HEK293 (cell line): ENCODE measurements around the gene LRRC8E.

Experiments
- CTCF ChIA-PET: fragments of 350-600 bp; formaldehyde crosslinking; extraction: SDS; loops from one replicate; lab custom pipeline; 2021; ENCODE audit warnings: antibody characterized with exemption; lab: Yijun Ruan, JAX
- POLR2A ChIA-PET: fragments of 300-600 bp; formaldehyde crosslinking; extraction: SDS; loops from one replicate; lab custom pipeline; 2020; ENCODE audit warnings: antibody characterized with exemption, inconsistent platforms; lab: Yijun Ruan, JAX
- H3K27ac ChIP-seq: fragments of 200-500 bp; sonication (Bioruptor generic); 2 replicates; pipeline ENCODE4 v1.5.1; 2014; ENCODE audit warnings: low read depth, low read length, control low read depth, inconsistent platforms; ENCODE audit errors: extremely low read depth
- H3K36me3 ChIP-seq, 2 experiments: fragments of 200-500 bp in 1 of 2; sonication (Bioruptor generic) in 1 of 2; 1 replicate in 1 of 2; 2 replicates in 1 of 2; pipeline ENCODE4 v1.5.1; 2014 to 2017; ENCODE audit warnings: inconsistent platforms in 2 of 2, low read length in 2 of 2; ENCODE audit not compliant: control insufficient read depth in 2 of 2, insufficient read depth in 1 of 2
- H3K4me1 ChIP-seq: fragments of 200-500 bp; sonication (Bioruptor generic); 2 replicates; pipeline ENCODE4 v1.5.1; 2014; ENCODE audit warnings: mild to moderate bottlenecking, low read length, inconsistent platforms; ENCODE audit not compliant: control insufficient read depth, insufficient read depth
- H3K4me3 ChIP-seq: 2 replicates; pipeline ENCODE4 v1.5.1; 2011; ENCODE audit warnings: low read depth, mild to moderate bottlenecking, control low read depth, low read length, moderate library complexity
- H3K9me3 ChIP-seq: fragments of 200-500 bp; sonication (Bioruptor generic); 2 replicates; pipeline ENCODE4 v1.5.1; 2014; ENCODE audit warnings: low read depth, low read length, inconsistent platforms; ENCODE audit not compliant: control insufficient read depth, insufficient read depth
- PRDM1 ChIP-seq: fragments of 450-650 bp; formaldehyde crosslinking; IDR thresholded peaks from 2 replicates; pipeline ENCODE4; 2016; ENCODE audit warnings: missing biosample characterization, missing genetic modification characterization
- ZNF121 ChIP-seq: fragments of 450-650 bp; formaldehyde crosslinking; IDR thresholded peaks from 2 replicates; pipeline ENCODE4 v1.5.1; 2016; ENCODE audit warnings: missing biosample characterization, missing genetic modification characterization
- ZNF133 ChIP-seq: fragments of 450-650 bp; formaldehyde crosslinking; IDR thresholded peaks from 2 replicates; pipeline ENCODE4 v1.5.1; 2016; ENCODE audit warnings: missing biosample characterization, missing genetic modification characterization
- ZNF138 ChIP-seq: fragments of 450-650 bp; formaldehyde crosslinking; IDR thresholded peaks from 2 replicates; pipeline ENCODE4 v1.5.1; 2016; ENCODE audit warnings: missing biosample characterization, missing genetic modification characterization, borderline replicate concordance
- ZNF211 ChIP-seq: fragments of 450-650 bp; formaldehyde crosslinking; IDR thresholded peaks from 2 replicates; pipeline ENCODE4 v1.5.1; 2016; ENCODE audit warnings: low read depth, missing biosample characterization, missing genetic modification characterization
- ZNF223 ChIP-seq: fragments of 450-650 bp; formaldehyde crosslinking; IDR thresholded peaks from 2 replicates; pipeline ENCODE4 v1.5.1; 2016; ENCODE audit warnings: missing biosample characterization, missing genetic modification characterization
- ZNF248 ChIP-seq: fragments of 450-650 bp; formaldehyde crosslinking; IDR thresholded peaks from 2 replicates; pipeline ENCODE4 v1.5.1; 2017; ENCODE audit warnings: missing biosample characterization, missing genetic modification characterization
- ZNF292 ChIP-seq: fragments of 450-650 bp; formaldehyde crosslinking; IDR thresholded peaks from 2 replicates; pipeline ENCODE4 v1.5.1; 2016; ENCODE audit warnings: low read depth, missing biosample characterization, missing genetic modification characterization, borderline replicate concordance
- ZNF311 ChIP-seq: fragments of 450-650 bp; formaldehyde crosslinking; IDR thresholded peaks from 2 replicates; pipeline ENCODE4 v1.5.1; 2017; ENCODE audit warnings: missing biosample characterization, missing genetic modification characterization, borderline replicate concordance
- ZNF350 ChIP-seq: fragments of 450-650 bp; formaldehyde crosslinking; IDR thresholded peaks from 2 replicates; pipeline ENCODE4 v1.5.0; 2017; ENCODE audit warnings: missing biosample characterization, mild to moderate bottlenecking, missing genetic modification characterization
- ZNF513 ChIP-seq: fragments of 450-650 bp; IDR thresholded peaks from 2 replicates; pipeline ENCODE4 v1.5.1; 2018; ENCODE audit warnings: missing biosample characterization, missing genetic modification characterization
- ZNF571 ChIP-seq: fragments of 450-650 bp; formaldehyde crosslinking; IDR thresholded peaks from 2 replicates; pipeline ENCODE4 v1.5.0; 2017; ENCODE audit warnings: missing biosample characterization, missing genetic modification characterization
- ZNF621 ChIP-seq: fragments of 450-650 bp; formaldehyde crosslinking; IDR thresholded peaks from 2 replicates; pipeline ENCODE4 v1.5.1; 2017; ENCODE audit warnings: missing biosample characterization, missing genetic modification characterization
- ZNF830 ChIP-seq: fragments of 450-650 bp; IDR thresholded peaks from 2 replicates; pipeline ENCODE4 v1.5.0; 2018; ENCODE audit warnings: missing biosample characterization, missing genetic modification characterization, low read depth, mild to moderate bottlenecking, moderate library complexity
- TF ChIP-seq, protein P1 (sequence below): fragments of 450-650 bp; formaldehyde crosslinking; IDR thresholded peaks from 2 replicates; pipeline ENCODE4 v1.5.1; 2016; ENCODE audit warnings: missing biosample characterization, missing genetic modification characterization
- TF ChIP-seq, protein P2 (sequence below): fragments of 450-650 bp; IDR thresholded peaks from 2 replicates; pipeline ENCODE4 v1.5.1; 2018; ENCODE audit warnings: missing biosample characterization, mild to moderate bottlenecking, missing genetic modification characterization
- TF ChIP-seq, protein P3 (sequence below): fragments of 450-650 bp; formaldehyde crosslinking; IDR thresholded peaks from 2 replicates; pipeline ENCODE4 v1.5.1; 2017; ENCODE audit warnings: missing biosample characterization, missing genetic modification characterization
- TF ChIP-seq, protein P4 (sequence below): fragments of 450-650 bp; formaldehyde crosslinking; IDR thresholded peaks from 2 replicates; pipeline ENCODE4 v1.5.1; 2016; ENCODE audit warnings: missing biosample characterization, missing genetic modification characterization, low read depth

Gene LRRC8E

GRCh38 chr19:7921967-7922835, 33.9 kb downstream of the LRRC8E start (continued):
- no peak for TF ChIP-seq ZNF513 (tag by site-specific recombination)
- TF ChIP-seq, protein P1, sequence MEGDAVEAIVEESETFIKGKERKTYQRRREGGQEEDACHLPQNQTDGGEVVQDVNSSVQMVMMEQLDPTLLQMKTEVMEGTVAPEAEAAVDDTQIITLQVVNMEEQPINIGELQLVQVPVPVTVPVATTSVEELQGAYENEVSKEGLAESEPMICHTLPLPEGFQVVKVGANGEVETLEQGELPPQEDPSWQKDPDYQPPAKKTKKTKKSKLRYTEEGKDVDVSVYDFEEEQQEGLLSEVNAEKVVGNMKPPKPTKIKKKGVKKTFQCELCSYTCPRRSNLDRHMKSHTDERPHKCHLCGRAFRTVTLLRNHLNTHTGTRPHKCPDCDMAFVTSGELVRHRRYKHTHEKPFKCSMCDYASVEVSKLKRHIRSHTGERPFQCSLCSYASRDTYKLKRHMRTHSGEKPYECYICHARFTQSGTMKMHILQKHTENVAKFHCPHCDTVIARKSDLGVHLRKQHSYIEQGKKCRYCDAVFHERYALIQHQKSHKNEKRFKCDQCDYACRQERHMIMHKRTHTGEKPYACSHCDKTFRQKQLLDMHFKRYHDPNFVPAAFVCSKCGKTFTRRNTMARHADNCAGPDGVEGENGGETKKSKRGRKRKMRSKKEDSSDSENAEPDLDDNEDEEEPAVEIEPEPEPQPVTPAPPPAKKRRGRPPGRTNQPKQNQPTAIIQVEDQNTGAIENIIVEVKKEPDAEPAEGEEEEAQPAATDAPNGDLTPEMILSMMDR = 0 out of 2 replicates have a peak, but pooled peaks have one; percentile 11
- TF ChIP-seq, protein P2, sequence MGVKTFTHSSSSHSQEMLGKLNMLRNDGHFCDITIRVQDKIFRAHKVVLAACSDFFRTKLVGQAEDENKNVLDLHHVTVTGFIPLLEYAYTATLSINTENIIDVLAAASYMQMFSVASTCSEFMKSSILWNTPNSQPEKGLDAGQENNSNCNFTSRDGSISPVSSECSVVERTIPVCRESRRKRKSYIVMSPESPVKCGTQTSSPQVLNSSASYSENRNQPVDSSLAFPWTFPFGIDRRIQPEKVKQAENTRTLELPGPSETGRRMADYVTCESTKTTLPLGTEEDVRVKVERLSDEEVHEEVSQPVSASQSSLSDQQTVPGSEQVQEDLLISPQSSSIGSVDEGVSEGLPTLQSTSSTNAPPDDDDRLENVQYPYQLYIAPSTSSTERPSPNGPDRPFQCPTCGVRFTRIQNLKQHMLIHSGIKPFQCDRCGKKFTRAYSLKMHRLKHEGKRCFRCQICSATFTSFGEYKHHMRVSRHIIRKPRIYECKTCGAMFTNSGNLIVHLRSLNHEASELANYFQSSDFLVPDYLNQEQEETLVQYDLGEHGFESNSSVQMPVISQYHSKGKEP (tag by site-specific recombination) = no peak
- TF ChIP-seq ZNF223 (tag by site-specific recombination) = no peak
- TF ChIP-seq ZNF138 (tag by site-specific recombination) = no peak
- TF ChIP-seq, all 188 proteins: peak for 2

DNA sequence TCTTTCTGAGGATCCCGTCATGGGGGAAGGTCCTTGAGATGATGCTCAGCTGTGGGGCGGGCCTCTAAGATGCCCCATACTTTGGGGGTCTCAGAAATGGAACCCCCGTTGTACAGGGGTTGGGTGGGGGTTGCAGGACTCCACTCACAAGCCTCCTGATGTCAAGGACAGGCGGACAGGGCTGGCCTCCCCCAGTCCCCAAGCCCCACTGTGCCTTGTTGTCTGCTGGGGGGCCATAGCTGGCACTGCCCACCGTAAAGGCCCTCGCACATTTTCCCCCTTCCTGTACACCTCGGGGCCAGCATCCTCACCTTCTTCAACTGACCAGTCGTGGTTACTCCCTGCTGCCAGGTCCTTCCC, 34.5 kb downstream of the LRRC8E start:
- TF ChIP-seq, protein P3, sequence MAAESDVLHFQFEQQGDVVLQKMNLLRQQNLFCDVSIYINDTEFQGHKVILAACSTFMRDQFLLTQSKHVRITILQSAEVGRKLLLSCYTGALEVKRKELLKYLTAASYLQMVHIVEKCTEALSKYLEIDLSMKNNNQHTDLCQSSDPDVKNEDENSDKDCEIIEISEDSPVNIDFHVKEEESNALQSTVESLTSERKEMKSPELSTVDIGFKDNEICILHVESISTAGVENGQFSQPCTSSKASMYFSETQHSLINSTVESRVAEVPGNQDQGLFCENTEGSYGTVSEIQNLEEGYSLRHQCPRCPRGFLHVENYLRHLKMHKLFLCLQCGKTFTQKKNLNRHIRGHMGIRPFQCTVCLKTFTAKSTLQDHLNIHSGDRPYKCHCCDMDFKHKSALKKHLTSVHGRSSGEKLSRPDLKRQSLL (tag by site-specific recombination) = no peak
- TF ChIP-seq PRDM1 (tag by site-specific recombination) = no peak
- no peak for TF ChIP-seq ZNF571 (tag by site-specific recombination)
- TF ChIP-seq ZNF830 (tag by site-specific recombination) = no peak
- TF ChIP-seq ZNF292 = no peak
- no peak for TF ChIP-seq ZNF211 (tag by site-specific recombination)
- TF ChIP-seq ZNF248 (tag by site-specific recombination) = no peak
- TF ChIP-seq ZNF121 (tag by site-specific recombination) = no peak
- TF ChIP-seq ZNF311 (tag by site-specific recombination) = no peak
- TF ChIP-seq, protein P2 (tag by site-specific recombination) = no peak
- no peak for TF ChIP-seq ZNF621 (tag by site-specific recombination)
- TF ChIP-seq ZNF133 = no peak
- TF ChIP-seq, protein P4, sequence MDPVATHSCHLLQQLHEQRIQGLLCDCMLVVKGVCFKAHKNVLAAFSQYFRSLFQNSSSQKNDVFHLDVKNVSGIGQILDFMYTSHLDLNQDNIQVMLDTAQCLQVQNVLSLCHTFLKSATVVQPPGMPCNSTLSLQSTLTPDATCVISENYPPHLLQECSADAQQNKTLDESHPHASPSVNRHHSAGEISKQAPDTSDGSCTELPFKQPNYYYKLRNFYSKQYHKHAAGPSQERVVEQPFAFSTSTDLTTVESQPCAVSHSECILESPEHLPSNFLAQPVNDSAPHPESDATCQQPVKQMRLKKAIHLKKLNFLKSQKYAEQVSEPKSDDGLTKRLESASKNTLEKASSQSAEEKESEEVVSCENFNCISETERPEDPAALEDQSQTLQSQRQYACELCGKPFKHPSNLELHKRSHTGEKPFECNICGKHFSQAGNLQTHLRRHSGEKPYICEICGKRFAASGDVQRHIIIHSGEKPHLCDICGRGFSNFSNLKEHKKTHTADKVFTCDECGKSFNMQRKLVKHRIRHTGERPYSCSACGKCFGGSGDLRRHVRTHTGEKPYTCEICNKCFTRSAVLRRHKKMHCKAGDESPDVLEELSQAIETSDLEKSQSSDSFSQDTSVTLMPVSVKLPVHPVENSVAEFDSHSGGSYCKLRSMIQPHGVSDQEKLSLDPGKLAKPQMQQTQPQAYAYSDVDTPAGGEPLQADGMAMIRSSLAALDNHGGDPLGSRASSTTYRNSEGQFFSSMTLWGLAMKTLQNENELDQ (tag by site-specific recombination) = no peak
- no peak for TF ChIP-seq ZNF350 (tag by site-specific recombination)
- Histone ChIP-seq H3K36me3 (peaks cover 0 to 24% of the 10 kb centered on the region in 2 experiments; a peak in 1 of 3 replicates), H3K4me3 (no peak overlapping the region), H3K9me3 (no peaks in the 10 kb centered on the region), H3K4me1 (peaks cover 6% of the 10 kb centered on the region), H3K27ac (no peak overlapping the region)
- ChIA-PET CTCF (interaction anchor here (1.1 to 1.6 kb wide), 2 partner anchors 19 to 70 kb away, joined by 3 to 6 read pairs; partner anchors contain the start of gene MAP2K7), POLR2A (interaction anchor here (0.6 to 1.1 kb wide), 2 partner anchors 19 to 1038 kb away, joined by 3 to 4 read pairs; partner anchors contain the start of gene MAP2K7)
